ENCODE data around the gene MACF1. TPM values are rescaled to one million over a fixed set of nuclear protein-coding genes. Genes with fewer than 3 reads are reported as not detected.

Gene MACF1, protein sequence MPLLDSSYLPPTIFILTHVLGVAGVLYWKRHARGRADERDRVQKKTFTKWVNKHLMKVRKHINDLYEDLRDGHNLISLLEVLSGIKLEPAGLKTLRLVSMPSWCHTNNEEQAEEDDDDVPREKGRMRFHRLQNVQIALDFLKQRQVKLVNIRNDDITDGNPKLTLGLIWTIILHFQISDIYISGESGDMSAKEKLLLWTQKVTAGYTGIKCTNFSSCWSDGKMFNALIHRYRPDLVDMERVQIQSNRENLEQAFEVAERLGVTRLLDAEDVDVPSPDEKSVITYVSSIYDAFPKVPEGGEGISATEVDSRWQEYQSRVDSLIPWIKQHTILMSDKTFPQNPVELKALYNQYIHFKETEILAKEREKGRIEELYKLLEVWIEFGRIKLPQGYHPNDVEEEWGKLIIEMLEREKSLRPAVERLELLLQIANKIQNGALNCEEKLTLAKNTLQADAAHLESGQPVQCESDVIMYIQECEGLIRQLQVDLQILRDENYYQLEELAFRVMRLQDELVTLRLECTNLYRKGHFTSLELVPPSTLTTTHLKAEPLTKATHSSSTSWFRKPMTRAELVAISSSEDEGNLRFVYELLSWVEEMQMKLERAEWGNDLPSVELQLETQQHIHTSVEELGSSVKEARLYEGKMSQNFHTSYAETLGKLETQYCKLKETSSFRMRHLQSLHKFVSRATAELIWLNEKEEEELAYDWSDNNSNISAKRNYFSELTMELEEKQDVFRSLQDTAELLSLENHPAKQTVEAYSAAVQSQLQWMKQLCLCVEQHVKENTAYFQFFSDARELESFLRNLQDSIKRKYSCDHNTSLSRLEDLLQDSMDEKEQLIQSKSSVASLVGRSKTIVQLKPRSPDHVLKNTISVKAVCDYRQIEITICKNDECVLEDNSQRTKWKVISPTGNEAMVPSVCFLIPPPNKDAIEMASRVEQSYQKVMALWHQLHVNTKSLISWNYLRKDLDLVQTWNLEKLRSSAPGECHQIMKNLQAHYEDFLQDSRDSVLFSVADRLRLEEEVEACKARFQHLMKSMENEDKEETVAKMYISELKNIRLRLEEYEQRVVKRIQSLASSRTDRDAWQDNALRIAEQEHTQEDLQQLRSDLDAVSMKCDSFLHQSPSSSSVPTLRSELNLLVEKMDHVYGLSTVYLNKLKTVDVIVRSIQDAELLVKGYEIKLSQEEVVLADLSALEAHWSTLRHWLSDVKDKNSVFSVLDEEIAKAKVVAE (N-terminal part only)
- total RNA-seq: 1,000 to 10,000 TPM in 1 of 6 donors, 100 to 1,000 TPM in 5; 359 to 1,160 (median 531) TPM

DNA sequence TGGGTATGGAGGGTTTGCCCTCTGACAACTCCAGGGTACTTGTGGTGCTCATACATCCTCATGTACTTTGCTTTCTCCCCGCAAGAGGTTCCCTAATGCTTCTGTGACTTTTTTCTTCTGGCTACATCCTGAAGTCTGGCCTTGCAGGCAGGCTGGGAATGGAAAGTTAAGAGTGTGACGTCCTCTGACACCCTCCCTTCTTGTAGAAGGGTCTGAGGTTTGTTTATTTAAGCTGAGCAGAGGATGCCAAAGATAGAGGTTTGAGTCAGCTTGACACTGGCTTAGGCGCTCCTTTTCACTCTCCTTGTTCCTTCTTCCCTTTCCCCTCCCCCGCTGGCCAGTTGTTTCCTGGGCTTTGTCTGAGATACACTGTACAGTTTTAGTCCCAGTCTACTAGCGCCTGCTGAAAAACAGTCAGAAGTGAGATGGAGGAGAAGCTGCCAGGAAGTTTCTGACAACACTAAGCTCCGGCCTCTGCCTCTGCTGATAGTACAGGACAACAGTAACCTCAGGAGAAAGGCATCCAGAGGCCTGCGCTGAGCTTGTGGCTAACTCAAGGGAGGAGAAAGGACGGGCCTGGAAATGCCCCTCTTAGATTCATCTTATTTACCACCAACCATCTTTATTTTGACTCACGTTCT is at the start of gene MACF1:
Gene MACF1 (plus strand): TSS at position 255 of the 641 bp plus-strand sequence. CDS start 328 bp downstream, at position 583.
- H3K36me3 ChIP-seq: peaks cover 0 to 10% (median 0%) of the 10 kb centered on the region in 4 donors
- H3K4me1 ChIP-seq: peaks cover 32 to 50% (median 42%) of the 10 kb centered on the region in 4 donors
- TF ChIP-seq POLR2AphosphoS5 (IDR thresholded peaks at IDR 0.05) (no peak), POLR2A (IDR thresholded peaks at IDR 0.05) (peak in 1 of 4 donors; percentile 7)
- TF ChIP-seq, protein P1, sequence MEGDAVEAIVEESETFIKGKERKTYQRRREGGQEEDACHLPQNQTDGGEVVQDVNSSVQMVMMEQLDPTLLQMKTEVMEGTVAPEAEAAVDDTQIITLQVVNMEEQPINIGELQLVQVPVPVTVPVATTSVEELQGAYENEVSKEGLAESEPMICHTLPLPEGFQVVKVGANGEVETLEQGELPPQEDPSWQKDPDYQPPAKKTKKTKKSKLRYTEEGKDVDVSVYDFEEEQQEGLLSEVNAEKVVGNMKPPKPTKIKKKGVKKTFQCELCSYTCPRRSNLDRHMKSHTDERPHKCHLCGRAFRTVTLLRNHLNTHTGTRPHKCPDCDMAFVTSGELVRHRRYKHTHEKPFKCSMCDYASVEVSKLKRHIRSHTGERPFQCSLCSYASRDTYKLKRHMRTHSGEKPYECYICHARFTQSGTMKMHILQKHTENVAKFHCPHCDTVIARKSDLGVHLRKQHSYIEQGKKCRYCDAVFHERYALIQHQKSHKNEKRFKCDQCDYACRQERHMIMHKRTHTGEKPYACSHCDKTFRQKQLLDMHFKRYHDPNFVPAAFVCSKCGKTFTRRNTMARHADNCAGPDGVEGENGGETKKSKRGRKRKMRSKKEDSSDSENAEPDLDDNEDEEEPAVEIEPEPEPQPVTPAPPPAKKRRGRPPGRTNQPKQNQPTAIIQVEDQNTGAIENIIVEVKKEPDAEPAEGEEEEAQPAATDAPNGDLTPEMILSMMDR (IDR thresholded peaks at IDR 0.05): peak in 4 of 6 experiments; percentile 41 to 61 (median 52)
- DNase-seq: peak in 1 of 2 donors; percentile 54
- H3K4me3 ChIP-seq: peak within 1 kb of the TSS in 3 of 4 donors; percentile 12 to 36 (median 34)
- peak within 1 kb of the TSS; percentile 79 to 88 (median 80) for H3K27ac ChIP-seq
- H3K9me3 ChIP-seq: no peaks in the 10 kb centered on the region
- H3K27me3 ChIP-seq: no peaks in the 10 kb centered on the region
- 13 to 15% methylated on average over 9 of the region's 9 CpGs for WGBS, 2 donors
- ATAC-seq (ENCODE audit: low FRiP score in 2 of 2): peak; percentile 79 to 91

DNA sequence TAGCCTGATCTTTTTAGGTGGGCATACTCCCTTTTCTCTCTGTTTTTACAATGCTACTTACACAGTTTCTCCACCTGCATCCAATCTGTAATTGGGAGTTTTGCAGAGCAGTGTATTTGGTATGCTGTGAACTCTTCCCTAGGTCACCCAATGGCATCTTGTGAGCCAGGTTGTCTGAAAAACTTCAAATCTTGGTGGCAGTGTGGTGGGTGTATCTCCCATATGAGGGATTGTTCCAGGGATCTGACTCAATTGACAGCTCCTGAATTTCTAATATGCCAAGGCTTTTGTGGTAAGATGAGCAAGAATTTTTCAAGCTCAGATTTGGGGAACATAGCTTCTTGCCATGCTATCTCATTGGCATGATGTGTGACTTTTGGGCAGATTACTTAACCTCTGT is 47.2 kb upstream of the MACF1 start:
- Histone ChIP-seq H3K4me1 (peaks cover 73 to 88% (median 73%) of the 10 kb centered on the region in 4 donors), H3K27me3 (no peaks in the 10 kb centered on the region), H3K36me3 (peaks cover 0 to 6% (median 0%) of the 10 kb centered on the region in 4 donors), H3K9me3 (no peaks in the 10 kb centered on the region), H3K4me3 (no peak overlapping the region), H3K27ac (peak overlapping the region; percentile 72 to 87 (median 82))
- ATAC-seq (ENCODE audit: low FRiP score in 2 of 2) (no peak), DNase-seq (no peak)
- no peak for TF ChIP-seq EP300 (IDR thresholded peaks at IDR 0.05)
- TF ChIP-seq, protein P1 (IDR thresholded peaks at IDR 0.05): no peak
- no peak for TF ChIP-seq POLR2AphosphoS5 (IDR thresholded peaks at IDR 0.05)
- no peak for TF ChIP-seq POLR2A (IDR thresholded peaks at IDR 0.05)

DNA sequence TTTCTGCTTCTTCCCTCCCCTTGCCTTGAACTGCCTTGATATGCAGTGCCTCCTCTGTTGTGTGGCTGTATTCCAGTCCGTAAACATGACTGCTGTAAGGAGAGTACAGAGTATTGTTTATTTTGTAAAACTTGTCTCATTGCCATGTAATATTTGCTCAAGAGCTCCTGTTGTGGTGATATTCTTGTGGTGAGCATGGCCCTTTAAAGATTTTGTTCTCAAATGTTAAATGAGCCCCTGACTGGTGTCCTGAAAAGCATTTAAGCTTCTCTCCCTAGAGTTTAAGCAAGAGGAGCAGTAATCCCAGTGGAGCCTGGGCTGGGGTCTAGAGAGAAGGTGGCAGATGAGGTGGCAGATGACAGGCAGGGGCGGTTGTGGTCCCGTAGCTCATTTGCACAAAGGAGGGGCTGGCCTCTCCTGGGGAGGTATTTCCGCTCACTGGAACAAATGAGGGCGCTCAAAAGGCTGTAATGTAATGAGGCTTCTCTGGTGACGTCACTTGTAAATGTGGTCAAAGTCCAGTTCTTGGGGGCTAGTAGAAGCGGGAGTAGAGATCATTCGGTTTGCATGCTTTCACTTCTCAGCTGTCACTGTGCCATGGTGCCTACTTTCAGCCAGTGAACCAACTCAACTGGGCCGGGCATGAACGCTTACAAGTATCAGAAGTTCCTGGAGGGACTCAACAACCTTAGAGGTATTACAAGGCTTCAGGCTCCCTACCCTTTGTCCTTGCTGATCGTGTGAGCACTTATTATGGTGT is 46.0 kb upstream of the MACF1 start:
- TF ChIP-seq EP300 (IDR thresholded peaks at IDR 0.05) (no peak), POLR2AphosphoS5 (IDR thresholded peaks at IDR 0.05) (peak in 1 of 2 donors; percentile 46), POLR2A (IDR thresholded peaks at IDR 0.05) (peak in 3 of 4 donors; percentile 17 to 50 (median 31))
- TF ChIP-seq, protein P1 (IDR thresholded peaks at IDR 0.05): peak in 1 of 6 experiments; percentile 13
- ATAC-seq (ENCODE audit: low FRiP score in 2 of 2): peak; percentile 32 to 83
- Histone ChIP-seq H3K27me3 (no peaks in the 10 kb centered on the region), H3K36me3 (peaks cover 0 to 8% (median 0%) of the 10 kb centered on the region in 4 donors), H3K4me1 (peaks cover 61 to 76% (median 61%) of the 10 kb centered on the region in 4 donors), H3K9me3 (no peaks in the 10 kb centered on the region), H3K4me3 (peak overlapping the region in 3 of 4 donors; percentile 26 to 45 (median 27)), H3K27ac (peak overlapping the region; percentile 72 to 87 (median 82))
- 52% methylated on average over 11 of the region's 11 CpGs for WGBS, 2 donors
- peak in 1 of 2 donors; percentile 71 for DNase-seq
